ENCODE data around the gene ARHGAP26. TPM values are rescaled to one million over a fixed set of nuclear protein-coding genes. Genes with fewer than 3 reads are reported as not detected.

ARHGAP26 gene
- total RNA-seq, 1 experiment from 2014 or later, result 65.5 TPM

DNA sequence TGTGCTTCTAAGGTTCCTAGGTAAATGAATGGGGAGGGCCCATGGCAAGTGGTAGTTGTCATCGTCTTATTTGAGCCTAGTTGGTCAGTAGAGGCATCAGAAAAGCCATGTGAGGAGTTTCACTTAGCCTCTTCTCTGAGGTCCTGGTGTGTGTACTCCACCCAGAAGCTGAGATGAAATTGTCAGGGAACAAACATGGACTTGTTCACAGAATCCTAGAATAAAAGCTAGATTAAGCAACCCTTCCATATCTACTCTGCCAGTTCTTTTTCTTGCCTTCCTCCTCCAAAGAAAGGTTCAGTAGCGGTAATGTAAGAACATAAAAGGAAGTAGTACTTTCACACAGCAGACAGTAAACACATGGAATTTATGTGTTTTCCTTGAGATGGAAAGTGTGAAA lies 70.4 kb downstream of the ARHGAP26 start:
- peaks cover 46% of the 10 kb centered on the region for H3K4me1 ChIP-seq (ENCODE audit: control insufficient read depth, insufficient read depth, low read length)
- intact Hi-C loops (cut with micrococcal nuclease; ENCODE audit: unreplicated experiment) (no loop called here), in situ Hi-C loops (cut with HindIII; ENCODE audit: low pct_unique_long_range_greater_than_20kb, low sequenced_read_pairs) (no loop called here)
- H3K36me3 ChIP-seq (ENCODE audit: control insufficient read depth, insufficient read depth, low read length), result no peaks in the 10 kb centered on the region
- ChIA-PET POLR2A (no interaction called here), CTCF (no interaction called here)
- DNase-seq (ENCODE audit: low read depth, low spot score) (no peak), ATAC-seq (no peak)
- H3K9me3 ChIP-seq (ENCODE audit: control insufficient read depth, insufficient read depth, low read depth, low read length), result no peaks in the 10 kb centered on the region
- H3K27me3 ChIP-seq (ENCODE audit: control insufficient read depth, insufficient read depth, low read length), result no peaks in the 10 kb centered on the region
- TF ChIP-seq TCF7L2 (IDR thresholded peaks at IDR 0.05; ENCODE audit: low read depth, low read length), result no peak
- no peak for TF ChIP-seq SIN3A (IDR thresholded peaks at IDR 0.05; ENCODE audit: borderline replicate concordance, insufficient read depth, low read depth, low read length)
- TF ChIP-seq, protein P1, sequence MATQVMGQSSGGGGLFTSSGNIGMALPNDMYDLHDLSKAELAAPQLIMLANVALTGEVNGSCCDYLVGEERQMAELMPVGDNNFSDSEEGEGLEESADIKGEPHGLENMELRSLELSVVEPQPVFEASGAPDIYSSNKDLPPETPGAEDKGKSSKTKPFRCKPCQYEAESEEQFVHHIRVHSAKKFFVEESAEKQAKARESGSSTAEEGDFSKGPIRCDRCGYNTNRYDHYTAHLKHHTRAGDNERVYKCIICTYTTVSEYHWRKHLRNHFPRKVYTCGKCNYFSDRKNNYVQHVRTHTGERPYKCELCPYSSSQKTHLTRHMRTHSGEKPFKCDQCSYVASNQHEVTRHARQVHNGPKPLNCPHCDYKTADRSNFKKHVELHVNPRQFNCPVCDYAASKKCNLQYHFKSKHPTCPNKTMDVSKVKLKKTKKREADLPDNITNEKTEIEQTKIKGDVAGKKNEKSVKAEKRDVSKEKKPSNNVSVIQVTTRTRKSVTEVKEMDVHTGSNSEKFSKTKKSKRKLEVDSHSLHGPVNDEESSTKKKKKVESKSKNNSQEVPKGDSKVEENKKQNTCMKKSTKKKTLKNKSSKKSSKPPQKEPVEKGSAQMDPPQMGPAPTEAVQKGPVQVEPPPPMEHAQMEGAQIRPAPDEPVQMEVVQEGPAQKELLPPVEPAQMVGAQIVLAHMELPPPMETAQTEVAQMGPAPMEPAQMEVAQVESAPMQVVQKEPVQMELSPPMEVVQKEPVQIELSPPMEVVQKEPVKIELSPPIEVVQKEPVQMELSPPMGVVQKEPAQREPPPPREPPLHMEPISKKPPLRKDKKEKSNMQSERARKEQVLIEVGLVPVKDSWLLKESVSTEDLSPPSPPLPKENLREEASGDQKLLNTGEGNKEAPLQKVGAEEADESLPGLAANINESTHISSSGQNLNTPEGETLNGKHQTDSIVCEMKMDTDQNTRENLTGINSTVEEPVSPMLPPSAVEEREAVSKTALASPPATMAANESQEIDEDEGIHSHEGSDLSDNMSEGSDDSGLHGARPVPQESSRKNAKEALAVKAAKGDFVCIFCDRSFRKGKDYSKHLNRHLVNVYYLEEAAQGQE (IDR thresholded peaks at IDR 0.05; ENCODE audit: insufficient read depth in 1 of 2, low read depth in 2 of 2, low read length in 1 of 2), result no peak
- TF ChIP-seq, protein P2, sequence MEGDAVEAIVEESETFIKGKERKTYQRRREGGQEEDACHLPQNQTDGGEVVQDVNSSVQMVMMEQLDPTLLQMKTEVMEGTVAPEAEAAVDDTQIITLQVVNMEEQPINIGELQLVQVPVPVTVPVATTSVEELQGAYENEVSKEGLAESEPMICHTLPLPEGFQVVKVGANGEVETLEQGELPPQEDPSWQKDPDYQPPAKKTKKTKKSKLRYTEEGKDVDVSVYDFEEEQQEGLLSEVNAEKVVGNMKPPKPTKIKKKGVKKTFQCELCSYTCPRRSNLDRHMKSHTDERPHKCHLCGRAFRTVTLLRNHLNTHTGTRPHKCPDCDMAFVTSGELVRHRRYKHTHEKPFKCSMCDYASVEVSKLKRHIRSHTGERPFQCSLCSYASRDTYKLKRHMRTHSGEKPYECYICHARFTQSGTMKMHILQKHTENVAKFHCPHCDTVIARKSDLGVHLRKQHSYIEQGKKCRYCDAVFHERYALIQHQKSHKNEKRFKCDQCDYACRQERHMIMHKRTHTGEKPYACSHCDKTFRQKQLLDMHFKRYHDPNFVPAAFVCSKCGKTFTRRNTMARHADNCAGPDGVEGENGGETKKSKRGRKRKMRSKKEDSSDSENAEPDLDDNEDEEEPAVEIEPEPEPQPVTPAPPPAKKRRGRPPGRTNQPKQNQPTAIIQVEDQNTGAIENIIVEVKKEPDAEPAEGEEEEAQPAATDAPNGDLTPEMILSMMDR (IDR thresholded peaks at IDR 0.05), result no peak
- no peak for TF ChIP-seq POLR2AphosphoS5 (IDR thresholded peaks at IDR 0.05; ENCODE audit: low read depth, low read length)
- H3K4me3 ChIP-seq (ENCODE audit: low read depth in 2 of 2, low read length in 2 of 2), result no peak overlapping the region
- no TSS peak for BruUV-seq (replicated peaks)
- peak overlapping the region; percentile 45; the same call in 1 of the 2 replicates for H3K27ac ChIP-seq (ENCODE audit: low read length)

DNA sequence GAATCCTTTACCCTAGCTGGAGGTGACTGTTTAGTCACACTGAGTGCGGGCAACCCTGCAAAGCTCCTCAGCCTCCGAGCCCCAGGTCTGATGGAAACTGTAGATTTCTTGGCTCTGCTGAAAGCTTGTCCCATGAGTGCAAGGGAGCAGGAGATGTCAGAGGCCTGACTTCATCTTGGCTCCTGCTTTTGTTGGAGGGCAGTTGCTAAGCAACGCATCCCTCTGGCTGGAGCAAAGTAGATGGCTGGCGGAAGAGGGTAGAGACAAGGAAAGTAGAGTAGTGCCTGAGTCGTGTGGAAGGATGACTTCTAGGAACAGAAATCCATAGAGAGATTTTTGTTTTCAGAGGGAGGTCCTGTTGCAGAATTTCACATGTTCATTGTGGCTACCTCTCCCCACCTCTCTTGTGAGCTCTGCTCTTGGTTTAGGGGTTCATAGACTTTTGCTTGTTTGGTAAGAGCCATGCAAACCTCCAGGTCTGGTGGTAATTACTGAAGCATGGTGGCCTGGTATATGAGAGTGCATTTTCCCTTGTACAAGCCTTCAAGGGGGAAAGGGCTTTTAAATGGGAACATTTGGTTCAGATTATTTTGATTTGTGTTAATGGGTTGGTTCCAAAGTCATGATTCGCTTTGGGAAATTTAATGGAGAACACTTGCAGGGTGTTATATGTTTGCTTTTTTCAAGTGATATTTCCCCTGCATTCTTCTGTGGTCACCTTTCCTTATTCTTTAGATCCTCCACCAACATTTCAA lies 71.5 kb downstream of the ARHGAP26 start:
- Histone ChIP-seq H3K27me3 (ENCODE audit: control insufficient read depth, insufficient read depth, low read length) (no peaks in the 10 kb centered on the region), H3K4me3 (ENCODE audit: low read depth in 2 of 2, low read length in 2 of 2) (no peak overlapping the region), H3K4me1 (ENCODE audit: control insufficient read depth, insufficient read depth, low read length) (peaks cover 53% of the 10 kb centered on the region), H3K36me3 (ENCODE audit: control insufficient read depth, insufficient read depth, low read length) (no peaks in the 10 kb centered on the region), H3K27ac (ENCODE audit: low read length) (no peak overlapping the region; the same call in 1 of the 2 replicates), H3K9me3 (ENCODE audit: control insufficient read depth, insufficient read depth, low read depth, low read length) (no peaks in the 10 kb centered on the region)
- ATAC-seq (peak; percentile 39; the same call in 1 of the 2 replicates), DNase-seq (ENCODE audit: low read depth, low spot score) (no peak)
- BruUV-seq (replicated peaks), result no TSS peak
- intact Hi-C loops (cut with micrococcal nuclease; ENCODE audit: unreplicated experiment) (no loop called here), in situ Hi-C loops (cut with HindIII; ENCODE audit: low pct_unique_long_range_greater_than_20kb, low sequenced_read_pairs) (no loop called here)
- ChIA-PET CTCF (no interaction called here), POLR2A (no interaction called here)
- TF ChIP-seq, protein P2 (IDR thresholded peaks at IDR 0.05), result no peak
